Upper lobe of left lung (tissue), 4 donors: Measurements from ENCODE around the gene C16orf54.
"Not testable (repeated sequence)": the region's sequence is repeated elsewhere in the genome, so short reads cannot be mapped to it uniquely, and the experiment has no call there.

Experiments
- POLR2AphosphoS5 ChIP-seq, 2 donors: sonication (generic); formaldehyde crosslinking; IDR thresholded peaks; one replicate each; pipeline ENCODE4 v1.5.1; 2017; ENCODE audit warnings: antibody characterized with exemption in 2 of 2
- TF ChIP-seq, protein P1 (sequence below), 6 experiments: fragments of 450-650 bp in 4 of 6; fragments of 200-600 bp in 2 of 6; sonication (generic) in 2 of 6; IDR thresholded peaks; one replicate each; pipeline ENCODE4 v1.5.1; 2016 to 2019; ENCODE audit warnings: antibody characterized with exemption in 6 of 6

GRCh38 chr16:29787155-29787554 lies 41.4 kb upstream of the C16orf54 start:
- TF ChIP-seq, protein P1, sequence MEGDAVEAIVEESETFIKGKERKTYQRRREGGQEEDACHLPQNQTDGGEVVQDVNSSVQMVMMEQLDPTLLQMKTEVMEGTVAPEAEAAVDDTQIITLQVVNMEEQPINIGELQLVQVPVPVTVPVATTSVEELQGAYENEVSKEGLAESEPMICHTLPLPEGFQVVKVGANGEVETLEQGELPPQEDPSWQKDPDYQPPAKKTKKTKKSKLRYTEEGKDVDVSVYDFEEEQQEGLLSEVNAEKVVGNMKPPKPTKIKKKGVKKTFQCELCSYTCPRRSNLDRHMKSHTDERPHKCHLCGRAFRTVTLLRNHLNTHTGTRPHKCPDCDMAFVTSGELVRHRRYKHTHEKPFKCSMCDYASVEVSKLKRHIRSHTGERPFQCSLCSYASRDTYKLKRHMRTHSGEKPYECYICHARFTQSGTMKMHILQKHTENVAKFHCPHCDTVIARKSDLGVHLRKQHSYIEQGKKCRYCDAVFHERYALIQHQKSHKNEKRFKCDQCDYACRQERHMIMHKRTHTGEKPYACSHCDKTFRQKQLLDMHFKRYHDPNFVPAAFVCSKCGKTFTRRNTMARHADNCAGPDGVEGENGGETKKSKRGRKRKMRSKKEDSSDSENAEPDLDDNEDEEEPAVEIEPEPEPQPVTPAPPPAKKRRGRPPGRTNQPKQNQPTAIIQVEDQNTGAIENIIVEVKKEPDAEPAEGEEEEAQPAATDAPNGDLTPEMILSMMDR (IDR thresholded peaks at IDR 0.05): not testable (repeated sequence)
- not testable (repeated sequence) for TF ChIP-seq POLR2AphosphoS5 (IDR thresholded peaks at IDR 0.05)
